Glomerular visceral epithelial cell (primary cell): ENCODE measurements around the gene FBXL20.
"Not testable (repeated sequence)": the region's sequence is repeated elsewhere in the genome, so short reads cannot be mapped to it uniquely, and the experiment has no call there.

Source experiments
- DNase-seq: peaks from one replicate; pipeline ENCODE4 v3.0.0-alpha.2; 2016; ENCODE audit errors: extremely low spot score

The FBXL20 gene

DNA sequence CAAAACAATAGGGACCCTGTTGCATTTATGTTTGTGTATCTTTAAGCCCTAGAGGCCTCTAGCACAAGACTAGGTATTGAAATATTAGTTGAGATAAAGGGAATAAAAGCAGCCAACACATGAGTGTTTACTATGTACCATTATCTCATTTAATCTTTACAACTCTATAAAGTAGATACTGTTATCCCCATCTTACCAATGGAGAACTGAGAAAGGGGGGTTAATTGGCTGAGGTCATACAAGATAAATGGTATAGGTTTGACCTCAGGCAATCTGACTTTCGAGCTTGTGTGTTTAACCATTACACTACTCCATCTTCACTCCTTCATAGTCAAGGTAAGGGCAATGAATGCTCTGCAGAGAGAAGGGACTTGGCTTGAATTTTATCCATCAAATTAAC lies 149.4 kb downstream of the FBXL20 start:
- no peak for DNase-seq

DNA sequence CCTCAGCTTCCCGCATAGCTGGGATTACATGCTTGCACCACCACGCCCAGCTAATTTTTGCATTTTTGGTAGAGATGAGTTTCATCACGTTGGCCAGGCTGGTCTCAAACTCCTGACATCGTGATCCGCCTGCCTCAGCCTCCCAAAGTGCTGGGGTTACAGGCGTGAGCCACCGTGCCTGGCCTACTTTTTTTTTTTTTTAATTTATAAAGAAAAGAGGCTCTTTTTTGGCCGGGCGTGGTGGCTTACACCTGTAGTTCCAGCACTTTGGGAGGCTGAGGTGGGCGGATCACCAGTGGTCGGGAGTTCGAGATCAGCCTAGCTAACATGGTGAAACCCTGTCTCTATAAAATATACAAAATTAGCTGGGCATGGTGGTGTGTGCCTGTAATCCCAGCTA lies 151.3 kb downstream of the FBXL20 start:
- not testable (repeated sequence) for DNase-seq

DNA sequence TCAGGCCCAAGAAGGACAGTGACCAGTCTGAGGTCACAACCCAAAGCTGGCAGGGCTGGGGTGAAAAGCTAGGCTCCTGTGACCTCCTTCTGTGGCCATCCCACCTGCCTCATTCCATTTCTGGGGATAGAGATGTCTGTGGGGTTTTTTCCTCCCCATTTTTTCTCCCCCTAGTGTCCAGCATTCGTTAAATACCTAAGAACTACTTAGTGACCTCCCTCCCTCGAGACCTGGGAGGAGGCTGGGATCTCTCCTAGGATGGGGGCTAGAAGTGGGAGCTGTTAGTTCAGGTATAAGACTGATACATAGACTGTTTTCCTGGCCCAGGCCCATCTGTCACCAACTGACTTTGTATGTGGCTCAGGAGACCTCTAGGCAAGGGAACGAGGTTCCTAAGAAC lies 155.2 kb downstream of the FBXL20 start:
- DNase-seq: no peak

DNA sequence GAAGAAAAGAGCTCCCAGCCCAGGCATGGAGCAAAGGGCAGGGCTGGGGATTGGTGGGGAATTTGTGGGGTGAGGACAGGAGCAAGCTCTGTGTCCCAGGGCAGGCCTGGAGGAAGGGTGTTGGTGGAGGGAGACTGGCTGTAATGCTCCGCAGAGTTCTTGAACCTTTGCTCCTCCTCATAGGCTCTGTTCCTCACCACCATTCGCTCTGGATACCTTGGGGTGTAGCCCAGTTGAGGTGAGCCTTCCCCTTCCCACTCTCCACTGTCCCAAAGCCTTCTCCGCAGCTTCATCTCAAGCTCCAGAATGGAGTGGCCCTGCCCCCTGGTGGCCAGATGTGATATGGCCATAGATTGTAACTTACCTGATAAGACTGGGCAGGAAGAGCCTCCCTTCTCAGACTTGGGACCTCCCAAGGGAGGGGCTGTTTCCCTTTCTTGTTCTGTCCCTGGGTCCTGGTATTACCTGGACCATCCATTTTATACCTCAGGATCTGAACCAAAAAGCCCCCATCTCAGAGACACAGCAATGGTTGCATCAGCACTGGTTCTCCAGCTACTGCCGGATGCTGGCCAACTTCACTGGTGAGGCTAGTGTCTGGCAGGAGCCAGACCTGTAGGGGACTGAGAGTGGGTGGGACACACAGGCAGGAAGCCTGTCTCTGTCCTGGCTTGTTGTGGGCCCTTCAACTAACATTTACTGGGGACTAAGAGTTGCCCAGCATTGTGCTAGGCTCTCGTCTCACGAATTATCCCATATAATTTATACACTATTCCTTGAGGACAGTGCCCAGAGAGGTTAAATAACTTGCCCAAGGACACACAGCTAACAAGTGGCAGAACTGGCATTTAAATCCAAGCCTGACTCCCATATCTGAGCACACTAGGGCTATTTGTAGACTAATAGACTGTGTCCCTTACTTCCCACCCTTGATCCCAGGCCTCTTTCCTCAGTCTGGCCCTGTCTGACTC lies 156.5 kb downstream of the FBXL20 start:
- DNase-seq: peak; percentile 84

DNA sequence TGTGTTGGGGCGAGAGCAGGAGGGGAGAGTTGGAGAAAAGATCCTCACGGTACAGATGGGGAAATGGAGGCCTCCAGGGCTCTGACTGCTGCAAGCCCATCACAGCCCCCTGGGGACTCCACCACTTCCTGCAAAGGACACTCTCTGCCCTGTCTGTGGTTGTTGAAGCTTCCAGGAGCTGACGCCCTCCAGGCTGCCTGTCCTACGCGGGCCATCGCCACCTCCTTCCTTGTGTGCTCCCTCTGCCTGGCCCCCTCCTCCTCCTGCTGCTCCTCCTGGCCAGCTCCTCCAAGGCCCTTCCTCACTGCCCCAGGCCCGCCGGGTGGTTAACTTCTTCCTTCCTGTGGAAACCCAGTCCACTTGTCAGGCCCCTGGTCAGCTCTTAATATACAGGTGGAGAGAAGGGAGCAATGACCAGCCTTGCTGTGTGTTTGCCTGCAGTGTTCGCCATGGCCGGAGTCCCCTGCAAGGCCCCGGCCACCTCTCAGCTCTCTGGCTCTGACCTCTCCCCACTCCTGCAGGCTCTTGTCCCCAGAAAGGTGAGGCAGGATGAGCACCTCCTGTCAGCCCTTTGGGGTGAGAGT lies 157.3 kb downstream of the FBXL20 start:
- no peak for DNase-seq

DNA sequence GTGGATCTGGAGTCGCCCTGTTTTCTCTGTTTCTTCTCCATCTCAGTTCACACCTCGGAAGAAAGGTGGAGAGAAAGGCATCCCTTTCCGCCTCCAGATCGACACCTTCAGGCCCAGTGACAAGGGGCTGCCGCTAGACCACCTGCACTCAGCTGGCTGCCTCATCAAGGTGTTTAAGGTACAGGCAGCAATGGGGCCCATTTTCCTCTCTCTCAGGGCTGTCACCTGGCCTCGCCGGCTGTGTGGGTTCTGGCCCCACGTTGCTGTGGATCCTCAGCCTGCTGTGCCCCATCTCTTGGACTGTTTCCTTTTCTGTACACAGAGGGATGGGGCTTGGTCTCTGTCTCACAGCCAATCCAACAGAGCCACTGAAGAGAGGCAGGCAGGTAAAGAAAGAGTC lies 158.3 kb downstream of the FBXL20 start:
- DNase-seq: no peak

DNA sequence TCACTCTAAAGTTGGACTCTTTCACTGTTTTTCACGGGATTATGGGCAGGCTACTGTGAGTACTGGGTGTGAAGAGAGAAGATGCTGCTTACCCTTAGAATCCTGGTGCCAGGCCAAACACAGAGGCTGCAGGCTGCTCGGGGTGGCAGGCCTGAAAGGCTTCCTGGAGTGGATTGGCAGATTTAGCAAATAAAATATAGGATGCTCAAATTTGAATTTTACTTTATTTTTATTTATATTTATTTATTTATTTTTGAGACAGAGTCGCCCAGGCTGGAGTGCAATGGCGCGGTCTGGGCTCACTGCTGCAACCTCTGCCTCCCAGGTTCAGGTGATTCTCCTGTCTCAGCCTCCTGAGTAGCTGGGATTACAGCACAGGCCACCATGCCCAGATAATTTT lies 160.8 kb downstream of the FBXL20 start:
- DNase-seq: no peak

DNA sequence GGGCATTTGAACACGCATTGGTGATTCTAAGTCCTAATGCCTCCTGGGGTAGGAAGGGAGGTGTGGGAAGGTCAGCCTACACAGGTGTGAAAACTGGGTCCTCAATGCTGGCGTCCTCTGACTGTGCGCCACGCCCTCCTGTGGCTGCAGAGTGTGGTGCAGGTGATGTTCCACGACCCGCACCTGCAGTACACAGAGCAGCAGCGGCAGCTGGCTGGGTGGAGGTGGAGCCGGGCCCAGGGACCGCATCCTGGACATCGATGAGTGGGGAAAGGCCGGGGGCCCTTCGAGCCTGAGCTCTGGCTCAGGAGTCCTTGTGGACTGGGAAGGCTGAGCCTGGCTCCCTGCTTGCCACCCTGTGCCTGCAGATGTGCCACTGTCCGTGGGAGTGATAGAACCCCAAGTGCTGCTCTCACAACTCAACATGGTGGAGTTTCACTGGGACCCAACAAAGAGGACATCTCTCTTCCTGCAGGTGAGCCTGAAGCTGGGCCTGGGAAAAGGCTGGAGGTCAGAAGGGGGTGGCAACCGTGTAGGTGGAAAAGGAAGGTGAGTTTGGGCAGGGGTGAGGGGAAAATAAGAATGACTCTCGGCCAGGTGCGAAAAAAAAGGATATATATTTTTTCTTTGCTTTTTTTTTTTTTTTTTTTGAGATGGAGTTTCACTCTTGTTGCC lies 161.6 kb downstream of the FBXL20 start:
- peak; percentile 37 for DNase-seq

DNA sequence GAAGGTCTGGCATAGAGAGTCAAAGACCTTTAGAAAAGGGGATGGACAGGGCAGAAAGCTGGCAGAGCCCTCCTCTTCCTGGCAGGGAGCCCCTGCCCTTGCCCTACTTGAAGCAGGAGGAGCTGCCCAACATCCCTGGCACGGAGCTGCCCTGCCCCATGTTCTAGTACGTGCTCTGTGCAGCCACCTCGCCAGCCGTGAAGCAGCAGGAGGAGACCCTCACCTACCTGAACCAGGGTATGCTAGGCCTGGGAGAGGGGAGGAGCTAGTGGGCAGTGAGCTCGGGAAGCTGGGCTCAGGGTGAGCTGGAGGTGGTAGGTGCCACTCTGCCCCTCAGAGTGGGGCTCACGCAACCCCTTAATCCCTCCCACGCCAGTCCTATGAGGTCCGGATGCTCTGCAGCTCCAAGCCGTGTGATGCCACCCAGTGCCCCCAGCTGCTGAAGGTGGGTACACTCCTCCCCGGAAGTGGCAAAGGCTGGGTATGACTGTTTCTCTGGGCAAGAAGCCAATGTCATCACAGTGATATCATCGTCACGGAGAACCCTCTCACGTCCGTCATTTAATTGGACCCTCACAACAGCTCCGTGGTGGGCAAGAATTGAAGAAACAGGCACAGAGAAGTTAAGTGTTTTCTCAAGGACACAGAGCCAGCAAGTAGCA lies 163.0 kb downstream of the FBXL20 start:
- peak; percentile 87 for DNase-seq

DNA sequence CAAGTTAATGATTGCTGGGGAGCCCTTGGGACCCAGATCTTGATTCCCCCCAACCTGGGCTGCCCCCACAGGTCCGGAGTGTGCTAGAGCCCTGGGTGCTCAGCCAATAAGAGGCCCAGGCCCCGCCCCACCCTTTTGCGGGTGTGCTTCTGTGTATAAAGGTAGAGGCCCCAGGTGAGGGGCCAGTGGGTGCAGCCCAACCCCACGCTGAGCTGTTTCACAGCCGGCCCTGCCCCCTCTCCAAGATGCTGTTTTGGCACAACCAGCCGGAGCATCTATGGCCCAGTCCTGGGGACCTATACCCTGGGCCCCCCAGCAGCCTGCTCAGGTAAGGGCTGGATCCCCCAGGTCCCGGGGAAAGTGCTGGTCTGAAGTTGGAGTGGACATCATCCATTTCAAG lies 163.8 kb downstream of the FBXL20 start:
- DNase-seq: no peak

DNA sequence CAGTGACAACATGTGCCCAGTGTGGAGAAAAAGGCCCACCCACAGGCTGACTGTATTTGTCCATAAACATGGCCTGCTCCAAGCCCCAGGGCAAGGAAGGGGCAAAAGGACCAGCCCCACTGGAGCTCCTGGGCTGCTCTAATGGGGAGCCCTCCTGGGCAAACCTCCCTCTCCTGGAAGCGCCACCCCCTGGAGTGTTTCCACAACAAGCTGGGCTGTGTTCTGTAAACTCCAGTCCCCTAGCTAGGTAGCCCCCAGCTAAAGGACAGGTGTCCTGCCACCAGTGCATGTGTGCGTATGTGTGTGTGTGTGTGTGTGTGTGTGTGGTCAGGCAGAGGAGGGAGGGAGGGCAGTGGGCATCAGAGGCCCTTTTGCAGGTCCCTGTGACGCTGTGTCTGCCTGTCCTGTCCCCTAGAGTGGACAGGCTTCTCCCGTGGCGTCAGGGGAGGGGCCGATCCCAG lies 164.4 kb downstream of the FBXL20 start:
- no peak for DNase-seq

DNA sequence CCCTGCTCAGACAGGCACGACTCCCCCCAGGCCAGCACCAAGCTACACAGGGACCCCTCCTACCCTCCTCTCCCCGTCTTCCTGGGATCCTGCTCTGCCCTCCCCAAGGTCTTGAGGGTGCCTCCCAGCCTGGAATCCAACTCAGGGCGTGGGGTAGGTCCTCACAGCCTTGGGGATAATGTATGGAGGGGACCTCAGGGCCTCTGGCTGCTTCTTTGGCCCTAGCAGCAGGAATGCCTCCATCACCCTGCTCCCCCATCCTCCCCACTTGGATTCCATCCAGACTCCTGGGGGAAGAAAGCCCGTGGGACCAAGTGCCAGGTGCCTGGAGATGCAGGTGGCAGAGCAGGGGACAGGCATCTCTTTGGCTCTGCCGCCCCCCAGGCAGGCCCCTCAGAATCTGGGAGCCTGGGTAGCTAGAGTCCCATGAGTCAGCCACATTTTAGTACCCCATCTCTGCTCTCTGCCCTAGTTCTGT lies 164.9 kb downstream of the FBXL20 start:
- DNase-seq: no peak

DNA sequence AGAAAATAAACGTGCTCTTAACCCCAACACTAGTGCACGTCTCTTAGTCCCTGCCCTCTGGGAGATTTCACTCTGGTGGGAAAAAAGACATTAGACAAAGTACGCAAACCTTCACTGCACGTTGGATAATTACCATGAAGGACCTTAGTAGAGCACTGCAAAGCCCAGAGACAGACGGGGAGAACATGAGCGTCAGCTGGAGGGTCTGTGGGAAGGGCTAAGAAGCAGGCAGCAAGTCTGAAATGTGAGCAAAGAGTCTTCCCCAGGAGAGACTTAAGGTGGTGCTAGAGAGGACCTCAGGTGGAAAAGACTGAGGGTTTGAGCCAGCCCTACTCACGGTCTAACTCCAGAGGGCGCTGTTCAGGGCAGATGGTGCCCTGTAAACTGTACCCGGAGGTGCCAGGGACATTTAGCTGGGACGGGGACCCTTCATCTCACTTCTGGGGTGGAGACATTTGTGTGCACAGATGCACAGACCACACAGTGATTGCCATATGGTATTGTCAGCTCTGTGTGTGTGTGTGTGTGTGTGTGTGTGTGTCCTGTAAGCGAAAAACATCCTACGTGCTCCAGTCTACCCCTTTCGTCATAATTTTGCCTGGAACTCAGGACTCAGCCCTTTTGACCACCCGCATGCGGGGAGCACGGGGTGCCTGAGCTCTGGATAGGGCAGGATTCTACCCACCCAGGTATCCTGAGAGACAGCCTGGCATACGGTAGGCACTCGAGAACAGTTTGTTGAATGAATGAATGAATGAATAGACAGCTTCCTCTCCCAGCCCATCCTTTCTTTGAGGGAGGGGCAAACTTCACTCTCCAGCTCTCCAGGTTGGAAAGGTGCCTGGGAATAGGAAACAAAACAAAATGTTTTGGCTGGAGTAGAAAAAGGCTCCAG lies 165.6 kb downstream of the FBXL20 start:
- peak; percentile 63 for DNase-seq

DNA sequence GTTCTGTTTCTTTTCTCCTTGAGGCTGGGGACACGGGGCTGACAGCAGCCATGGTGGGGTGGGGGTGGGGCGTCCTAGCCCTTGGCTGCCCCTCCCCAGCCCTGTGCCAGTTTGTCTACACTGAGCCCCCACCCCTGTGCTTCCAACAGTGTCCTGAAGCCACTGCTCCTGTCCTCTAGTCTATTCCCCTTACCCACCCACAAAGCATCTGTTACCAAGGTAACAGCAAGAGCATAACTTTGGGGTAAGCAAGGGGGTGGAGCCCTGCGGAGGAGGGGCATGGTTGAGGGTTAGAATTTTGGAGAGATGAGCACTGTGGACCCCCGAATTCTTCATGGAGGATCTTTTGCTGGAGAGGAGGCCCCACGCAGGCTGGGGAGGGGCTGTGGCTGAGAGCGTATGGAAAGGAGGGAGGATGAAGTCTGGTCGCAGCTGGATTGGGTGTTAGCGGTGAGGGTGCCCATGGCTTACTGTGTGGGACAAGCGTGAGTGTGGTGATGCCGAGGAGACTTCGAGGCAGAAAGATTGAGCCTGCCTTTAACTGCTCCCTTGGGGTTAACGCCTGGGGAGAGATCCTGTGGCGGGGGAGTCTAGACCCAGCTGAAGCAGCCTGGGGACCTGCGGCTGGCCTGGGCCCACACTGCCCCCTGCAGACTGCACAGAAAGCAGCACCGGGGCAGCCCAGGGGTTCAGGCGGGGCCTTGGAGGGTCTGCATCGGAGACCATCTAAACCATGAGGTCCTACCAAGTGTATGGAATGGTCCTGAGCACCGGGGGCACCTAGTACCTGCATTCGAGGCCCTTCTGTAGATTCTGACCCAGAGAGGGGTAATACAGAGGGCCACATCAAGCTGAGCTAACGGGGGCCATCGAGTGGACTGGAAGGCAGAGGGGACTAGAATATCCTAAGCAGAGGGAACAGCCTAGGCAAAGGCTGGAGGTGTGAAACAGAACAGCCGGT lies 169.6 kb downstream of the FBXL20 start:
- peak; percentile 27 for DNase-seq

DNA sequence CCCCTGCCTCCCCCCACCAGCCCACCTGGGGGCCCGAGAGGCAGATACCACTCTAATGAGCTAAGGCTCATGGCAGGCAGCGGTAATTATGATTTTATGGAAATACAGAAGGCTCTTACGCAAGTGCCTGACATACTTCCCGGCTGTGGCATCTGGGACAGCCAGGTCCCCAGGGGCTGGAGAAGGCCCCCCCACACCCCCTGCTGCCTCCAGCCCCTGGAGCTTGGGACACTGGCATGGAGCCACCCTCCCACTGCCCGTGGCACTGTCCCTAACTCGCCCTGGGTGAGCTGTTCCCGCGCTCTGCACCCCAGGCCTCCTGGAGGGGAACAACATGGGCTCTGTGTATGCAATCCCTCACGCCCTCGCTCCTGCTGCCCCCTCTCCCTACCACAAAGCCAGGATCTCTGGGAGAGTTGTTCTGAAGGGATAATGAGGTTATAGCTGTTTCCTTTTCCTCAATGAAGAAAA lies 170.3 kb downstream of the FBXL20 start:
- no peak for DNase-seq

DNA sequence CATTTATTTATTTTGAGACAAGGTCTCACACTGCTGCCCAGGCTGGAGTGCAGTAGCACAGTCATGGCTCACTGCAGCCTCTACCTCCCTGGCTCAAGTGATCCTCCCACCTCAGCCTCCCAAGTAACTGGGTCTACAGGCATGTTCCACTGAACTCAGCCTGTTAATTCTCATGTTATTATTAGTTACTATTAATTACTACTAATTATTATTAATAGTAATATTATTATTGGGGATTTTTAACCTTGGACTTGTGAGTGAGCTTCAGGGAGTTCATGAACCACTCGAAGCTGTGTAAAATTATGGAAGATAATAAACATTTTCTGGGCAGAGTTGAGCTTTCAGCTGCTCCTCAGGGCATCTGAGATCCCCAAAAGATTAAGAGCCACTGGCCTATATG lies 171.1 kb downstream of the FBXL20 start:
- no peak for DNase-seq

DNA sequence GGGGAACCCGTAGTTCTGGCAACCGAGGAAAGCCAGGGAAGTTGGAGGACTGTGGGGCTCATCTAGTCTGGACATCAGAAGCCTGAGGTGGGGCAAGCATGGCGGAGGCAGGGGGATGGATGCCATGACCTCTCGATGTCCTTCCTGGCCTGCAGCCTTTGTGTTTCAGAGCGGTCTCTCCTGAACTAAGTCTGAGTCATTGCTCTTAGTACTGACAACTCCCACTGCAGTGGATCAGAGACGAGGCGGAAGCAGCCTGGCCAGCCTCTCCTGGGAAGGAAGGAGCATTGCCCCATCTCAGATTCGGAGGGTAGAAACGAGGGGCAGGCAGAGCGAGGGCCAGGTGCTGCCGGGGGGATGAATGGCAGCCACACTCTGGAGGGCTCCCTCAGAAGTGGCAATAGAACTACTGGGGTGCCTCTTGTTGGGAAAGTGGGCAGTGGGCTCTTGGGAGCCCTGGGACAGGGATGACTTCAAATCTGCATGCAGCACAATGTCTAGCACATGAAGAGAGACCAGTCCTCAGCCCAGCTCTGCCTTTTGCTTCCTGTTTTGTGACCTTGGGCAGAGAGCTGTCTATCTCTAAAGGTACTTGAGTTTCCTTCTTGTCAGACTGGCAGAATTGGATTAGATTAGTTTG lies 172.0 kb downstream of the FBXL20 start:
- DNase-seq: no peak

DNA sequence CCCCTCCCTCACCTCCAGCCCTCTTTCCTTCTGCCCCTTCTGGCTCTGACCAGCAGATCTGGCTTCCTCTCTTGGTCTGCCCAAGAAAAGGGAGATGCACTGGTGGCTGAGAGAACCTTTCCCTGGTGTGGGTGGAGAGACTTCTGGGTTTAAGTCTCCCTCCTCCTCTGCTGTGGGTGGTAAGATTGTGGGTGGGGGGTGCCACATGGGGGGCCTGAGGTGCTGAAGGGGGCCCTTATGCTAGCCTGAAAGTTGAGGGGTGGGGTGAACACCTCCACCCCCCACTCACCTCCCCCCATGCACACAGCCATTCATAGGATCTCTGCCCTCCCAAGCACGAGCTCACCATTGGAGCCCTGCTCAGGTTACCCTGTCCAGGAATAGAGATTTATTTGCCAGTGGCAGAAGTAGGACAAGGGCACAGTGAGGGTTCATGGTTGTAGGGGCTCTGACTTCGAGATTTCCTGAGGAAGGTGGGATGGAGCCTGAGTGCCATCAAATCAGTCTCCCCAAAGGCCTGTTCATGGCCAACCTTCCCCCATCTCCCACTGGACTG lies 174.0 kb downstream of the FBXL20 start:
- DNase-seq: no peak
